Activated T-helper 2 cell treated with anti-CD3 and anti-CD28 coated beads, Interferon-gamma antibody, Interleukin-2, Interleukin-4, amounts not matched to agents 10 μg/mL and 5 μg/mL and 100 μg/mL, durations not matched to agents 14 hours and 24 hours and 36 hours (primary cell): ENCODE data around the gene S100A16. TPM values are rescaled to one million over a fixed set of nuclear protein-coding genes. Genes with fewer than 3 reads are reported as not detected.
"Not testable (repeated sequence)": the region's sequence is repeated elsewhere in the genome, so short reads cannot be mapped to it uniquely, and the experiment has no call there.

ENCODE experiments used
- DNase-seq: peaks from one replicate; pipeline ENCODE4 v3.0.0; 2021; ENCODE audit warnings: low spot score
- H3K27ac Mint-ChIP-seq: one replicate; pipeline ENCODE4 v1.8.0; 2021; ENCODE audit warnings: mixed read lengths
- H3K27me3 Mint-ChIP-seq: one replicate; pipeline ENCODE4 v1.8.0; 2021; ENCODE audit warnings: low read depth, mixed read lengths
- H3K36me3 Mint-ChIP-seq: one replicate; pipeline ENCODE4 v1.8.0; 2021; ENCODE audit warnings: low read depth, mixed read lengths
- H3K4me1 Mint-ChIP-seq: one replicate; pipeline ENCODE4 v1.8.0; 2021; ENCODE audit warnings: low read depth, mixed read lengths
- H3K4me3 Mint-ChIP-seq: one replicate; pipeline ENCODE4 v1.8.0; 2021; ENCODE audit warnings: low read depth, mild to moderate bottlenecking, moderate library complexity, mixed read lengths
- H3K9me3 Mint-ChIP-seq: one replicate; pipeline ENCODE4 v1.8.0; 2021; ENCODE audit warnings: mixed read lengths
- intact Hi-C: fragments of 100-400 bp; cut with micrococcal nuclease; formaldehyde crosslinking; loops from one replicate; pipeline ENCODE4 v1.15.1; 2023
- total RNA-seq: library from RNA; stranded (reverse); gene quantifications from 2 replicates; pipeline ENCODE4 v1.2.3, GENCODE V29; 2022

The S100A16 gene
- total RNA-seq, 1 donor from 2014 or later, result not detected

DNA sequence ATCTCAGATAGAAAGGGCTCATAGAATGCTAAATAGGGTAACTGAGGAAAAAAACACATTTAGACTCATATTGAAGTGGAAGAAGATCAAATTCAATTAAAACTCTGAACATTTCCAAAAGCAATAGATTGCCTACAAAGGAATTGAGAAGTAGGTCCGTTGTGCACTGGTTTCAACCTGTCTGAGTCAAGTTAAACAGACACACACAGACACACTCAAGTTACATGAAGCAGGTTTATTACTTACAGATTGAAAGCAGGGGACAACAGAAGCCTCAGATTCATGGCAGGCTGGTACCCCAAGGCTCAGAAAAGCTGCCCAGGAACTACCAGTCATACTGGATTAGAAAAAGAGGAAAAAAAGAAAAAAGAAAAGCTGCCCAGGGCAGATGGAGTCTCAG lies 26.6 kb downstream of the S100A16 start:
- intact Hi-C loops, result no loop called here
- peaks cover 14% of the 10 kb centered on the region for H3K27me3 Mint-ChIP-seq
- no peak overlapping the region for H3K27ac Mint-ChIP-seq
- H3K9me3 Mint-ChIP-seq, result no peaks in the 10 kb centered on the region
- no peak overlapping the region for H3K4me3 Mint-ChIP-seq
- no peak for DNase-seq
- H3K36me3 Mint-ChIP-seq, result no peaks in the 10 kb centered on the region
- no peaks in the 10 kb centered on the region for H3K4me1 Mint-ChIP-seq

DNA sequence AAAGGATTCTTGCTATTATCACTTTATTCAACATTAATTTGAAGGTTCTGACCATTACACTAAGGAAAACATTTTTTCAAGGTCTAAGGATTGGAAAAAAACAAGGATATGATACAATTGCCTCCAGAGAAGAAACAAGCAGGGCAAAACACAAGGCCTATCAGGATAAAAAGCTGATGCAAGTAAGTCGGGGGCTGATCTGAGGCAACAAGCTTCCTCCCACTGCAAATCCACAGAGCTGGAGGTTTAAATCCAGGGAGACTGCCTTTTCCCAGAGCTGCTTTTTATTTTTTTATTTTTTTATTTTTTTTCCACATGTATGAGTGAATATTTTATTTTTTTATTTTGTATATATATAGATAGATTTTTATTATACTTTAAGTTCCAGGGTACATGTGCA lies 27.9 kb downstream of the S100A16 start:
- Mint-ChIP-seq H3K4me3 (no peak overlapping the region), H3K36me3 (no peaks in the 10 kb centered on the region), H3K9me3 (no peaks in the 10 kb centered on the region), H3K27ac (no peak overlapping the region), H3K27me3 (peaks cover 14% of the 10 kb centered on the region), H3K4me1 (no peaks in the 10 kb centered on the region)
- DNase-seq, result no peak
- intact Hi-C loops, result no loop called here

DNA sequence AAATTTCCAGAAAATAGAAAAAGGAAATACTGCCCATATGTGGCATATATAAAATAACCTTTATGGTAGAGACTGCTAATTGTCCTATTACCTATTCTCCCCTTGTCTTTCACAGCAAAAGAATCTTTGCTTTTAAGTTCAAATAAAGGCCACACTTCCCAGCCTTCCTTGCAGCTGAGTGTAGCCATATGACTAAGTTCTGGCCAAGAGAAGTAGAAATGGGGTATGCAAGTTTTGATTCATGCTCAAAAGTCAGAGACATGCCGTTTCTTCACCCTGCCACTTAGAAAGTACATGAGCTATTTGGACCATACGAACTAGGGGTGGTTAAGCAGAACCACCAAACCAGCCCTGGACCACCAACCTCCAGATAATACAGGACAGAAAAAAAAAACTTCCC lies 29.0 kb downstream of the S100A16 start:
- Mint-ChIP-seq H3K4me3 (no peak overlapping the region), H3K27me3 (peaks cover 17% of the 10 kb centered on the region), H3K36me3 (no peaks in the 10 kb centered on the region), H3K4me1 (no peaks in the 10 kb centered on the region), H3K27ac (no peak overlapping the region), H3K9me3 (no peaks in the 10 kb centered on the region)
- no peak for DNase-seq
- intact Hi-C loops, result no loop called here

DNA sequence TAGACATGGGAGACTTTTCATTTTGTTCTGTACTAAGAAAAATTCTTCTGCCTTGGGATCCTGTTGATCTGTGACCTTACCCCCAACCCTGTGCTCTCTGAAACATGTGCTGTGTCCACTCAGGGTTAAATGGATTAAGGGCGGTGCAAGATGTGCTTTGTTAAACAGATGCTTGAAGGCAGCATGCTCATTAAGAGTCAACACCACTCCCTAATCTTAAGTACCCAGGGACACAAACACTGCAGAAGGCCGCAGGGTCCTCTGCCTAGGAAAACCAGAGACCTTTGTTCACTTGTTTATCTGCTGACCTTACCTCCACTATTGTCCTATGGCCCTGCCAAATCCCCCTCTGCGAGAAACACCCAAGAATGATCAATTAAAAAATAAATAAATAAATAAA lies 29.4 kb downstream of the S100A16 start:
- H3K27ac Mint-ChIP-seq, H3K4me1 Mint-ChIP-seq, DNase-seq, H3K4me3 Mint-ChIP-seq, H3K36me3 Mint-ChIP-seq, H3K9me3 Mint-ChIP-seq, intact Hi-C loops: not testable (repeated sequence)
- H3K27me3 Mint-ChIP-seq, result peaks cover 21% of the 10 kb centered on the region

DNA sequence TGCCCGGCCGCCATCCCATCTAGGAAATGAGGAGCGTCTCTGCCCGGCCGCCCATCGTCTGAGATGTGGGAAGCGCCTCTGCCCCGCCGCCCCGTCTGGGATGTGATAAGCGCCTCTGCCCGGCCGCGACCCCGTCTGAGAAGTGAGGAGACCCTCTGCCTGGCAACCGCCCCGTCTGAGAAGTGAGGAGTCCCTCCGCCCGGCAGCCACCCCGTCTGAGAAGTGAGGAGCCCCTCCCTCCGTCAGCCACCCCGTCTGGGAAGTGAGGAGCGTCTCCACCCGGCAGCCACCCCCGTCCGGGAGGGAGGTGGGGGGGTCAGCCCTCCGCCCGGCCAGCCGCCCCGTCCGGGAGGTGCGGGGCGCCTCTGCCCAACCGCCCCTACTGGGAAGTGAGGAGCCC lies 30.1 kb downstream of the S100A16 start:
- H3K4me3 Mint-ChIP-seq, H3K27ac Mint-ChIP-seq, H3K9me3 Mint-ChIP-seq, DNase-seq, intact Hi-C loops, H3K4me1 Mint-ChIP-seq, H3K36me3 Mint-ChIP-seq: not testable (repeated sequence)
- H3K27me3 Mint-ChIP-seq, result peaks cover 28% of the 10 kb centered on the region

DNA sequence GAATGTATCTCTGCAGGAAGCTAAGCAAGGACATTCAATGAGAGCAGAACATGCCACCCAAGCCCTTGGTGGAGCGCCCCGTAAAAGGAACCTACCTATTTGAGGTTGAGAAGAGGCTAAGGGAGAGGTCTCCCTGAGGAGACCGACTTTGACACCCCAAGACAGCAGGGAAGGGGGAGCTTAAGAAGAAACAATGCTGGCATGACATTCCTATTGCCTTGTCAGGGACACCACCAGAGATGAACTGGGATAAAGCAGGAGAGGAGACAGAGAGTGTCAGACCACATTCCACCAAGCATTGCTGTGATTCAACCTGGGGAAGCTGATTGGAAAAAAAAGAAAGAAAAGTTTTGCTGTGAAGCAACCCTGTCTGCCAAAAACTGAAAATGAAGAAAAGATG lies 34.0 kb downstream of the S100A16 start:
- H3K36me3 Mint-ChIP-seq, result no peaks in the 10 kb centered on the region
- intact Hi-C loops, result no loop called here
- no peaks in the 10 kb centered on the region for H3K9me3 Mint-ChIP-seq
- DNase-seq, result no peak
- H3K27me3 Mint-ChIP-seq, result peaks cover 25% of the 10 kb centered on the region
- no peaks in the 10 kb centered on the region for H3K4me1 Mint-ChIP-seq
- H3K27ac Mint-ChIP-seq, result no peak overlapping the region
- no peak overlapping the region for H3K4me3 Mint-ChIP-seq

DNA sequence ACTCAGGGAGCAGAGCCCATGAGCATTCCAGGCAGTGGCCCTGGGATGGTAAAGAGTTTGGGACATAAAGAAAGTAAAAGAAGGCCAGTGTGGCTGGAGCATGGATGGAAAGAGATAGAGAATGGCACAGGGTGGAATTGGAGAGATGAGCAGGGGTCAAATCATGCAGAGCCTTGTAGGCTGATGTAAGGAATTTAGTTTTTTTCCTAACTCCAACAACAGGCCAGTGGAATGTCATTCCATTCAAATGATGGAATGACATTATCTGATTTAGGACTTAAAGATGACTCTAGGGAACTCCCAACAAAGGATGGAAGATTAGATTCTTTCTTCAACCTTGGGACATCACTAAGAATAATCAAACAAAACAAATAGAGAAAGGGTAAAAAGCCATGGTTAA lies 34.4 kb downstream of the S100A16 start:
- intact Hi-C loops, result no loop called here
- Mint-ChIP-seq H3K27ac (no peak overlapping the region), H3K9me3 (no peaks in the 10 kb centered on the region), H3K36me3 (no peaks in the 10 kb centered on the region), H3K4me3 (no peak overlapping the region), H3K27me3 (peaks cover 25% of the 10 kb centered on the region), H3K4me1 (no peaks in the 10 kb centered on the region)
- no peak for DNase-seq

DNA sequence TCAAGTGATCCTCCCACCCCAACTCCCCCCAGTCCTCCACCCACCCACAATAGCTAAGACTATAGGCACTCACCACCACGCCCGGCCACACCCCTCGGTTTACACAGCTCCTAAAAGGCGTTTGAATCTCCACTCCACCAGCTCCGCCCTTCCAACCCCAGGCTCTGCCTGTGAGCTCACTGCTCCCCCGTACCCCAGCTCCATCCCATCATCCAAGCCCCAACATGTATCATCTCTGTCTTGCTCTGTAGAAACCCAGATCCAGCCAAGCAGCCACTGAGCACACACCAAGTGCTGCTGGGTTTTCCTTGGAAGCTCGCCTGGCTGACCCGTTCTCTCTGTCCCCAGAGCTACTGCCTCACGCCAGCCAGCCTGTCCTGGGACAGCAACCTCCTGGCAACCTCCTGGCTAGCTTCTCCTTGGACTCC lies 35.3 kb downstream of the S100A16 start:
- Mint-ChIP-seq H3K27ac (no peak overlapping the region), H3K36me3 (no peaks in the 10 kb centered on the region), H3K4me3 (no peak overlapping the region), H3K4me1 (peaks cover 7% of the 10 kb centered on the region), H3K9me3 (no peaks in the 10 kb centered on the region), H3K27me3 (peaks cover 25% of the 10 kb centered on the region)
- DNase-seq, result no peak
- intact Hi-C loops, result no loop called here

DNA sequence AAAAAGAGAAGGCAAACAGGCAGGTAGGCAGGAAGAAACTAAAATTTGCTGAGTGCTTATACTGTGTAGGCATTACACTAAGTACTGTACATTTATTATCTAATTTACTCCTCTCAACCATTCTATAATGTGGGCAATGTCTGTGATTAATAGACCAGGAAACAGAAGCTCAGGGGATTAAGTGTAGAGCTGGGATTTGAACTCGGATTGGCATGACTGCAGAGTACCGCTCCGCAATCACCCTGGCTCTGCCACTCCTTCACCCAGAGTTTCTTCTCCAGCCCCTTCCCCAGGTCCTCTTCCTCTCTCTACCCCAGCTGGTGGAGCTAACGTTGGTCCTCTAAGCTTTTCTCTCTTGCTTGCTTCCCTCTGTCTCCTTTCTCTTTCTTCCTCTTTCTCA lies 35.8 kb downstream of the S100A16 start:
- no peak for DNase-seq

DNA sequence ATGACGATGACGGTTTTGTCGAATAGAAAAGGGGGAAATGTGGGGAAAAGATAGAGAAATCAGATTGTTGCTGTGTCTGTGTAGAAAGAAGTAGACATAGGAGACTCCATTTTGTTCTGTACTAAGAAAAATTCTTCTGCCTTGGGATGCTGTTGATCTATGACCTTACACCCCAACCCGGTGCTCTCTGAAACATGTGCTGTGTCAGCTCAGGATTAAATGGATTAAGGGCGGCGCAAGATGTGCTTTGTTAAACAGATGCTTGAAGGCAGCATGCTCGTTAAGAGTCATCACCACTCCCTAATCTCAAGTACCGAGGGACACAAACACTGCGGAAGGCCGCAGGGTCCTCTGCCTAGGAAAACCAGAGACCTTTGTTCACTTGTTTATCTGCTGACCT lies 37.4 kb downstream of the S100A16 start:
- Mint-ChIP-seq H3K4me1 (peaks cover 13% of the 10 kb centered on the region), H3K27me3 (peaks cover 25% of the 10 kb centered on the region)
- H3K27ac Mint-ChIP-seq, intact Hi-C loops, H3K36me3 Mint-ChIP-seq, DNase-seq, H3K4me3 Mint-ChIP-seq, H3K9me3 Mint-ChIP-seq: not testable (repeated sequence)

More for the DNA sequence above, 35.8 kb downstream of the S100A16 start:
- peaks cover 9% of the 10 kb centered on the region for H3K4me1 Mint-ChIP-seq
- no peaks in the 10 kb centered on the region for H3K36me3 Mint-ChIP-seq
- H3K27ac Mint-ChIP-seq, result no peak overlapping the region
- peaks cover 25% of the 10 kb centered on the region for H3K27me3 Mint-ChIP-seq
- intact Hi-C loops, result no loop called here
- H3K9me3 Mint-ChIP-seq, result no peaks in the 10 kb centered on the region
- no peak overlapping the region for H3K4me3 Mint-ChIP-seq

DNA sequence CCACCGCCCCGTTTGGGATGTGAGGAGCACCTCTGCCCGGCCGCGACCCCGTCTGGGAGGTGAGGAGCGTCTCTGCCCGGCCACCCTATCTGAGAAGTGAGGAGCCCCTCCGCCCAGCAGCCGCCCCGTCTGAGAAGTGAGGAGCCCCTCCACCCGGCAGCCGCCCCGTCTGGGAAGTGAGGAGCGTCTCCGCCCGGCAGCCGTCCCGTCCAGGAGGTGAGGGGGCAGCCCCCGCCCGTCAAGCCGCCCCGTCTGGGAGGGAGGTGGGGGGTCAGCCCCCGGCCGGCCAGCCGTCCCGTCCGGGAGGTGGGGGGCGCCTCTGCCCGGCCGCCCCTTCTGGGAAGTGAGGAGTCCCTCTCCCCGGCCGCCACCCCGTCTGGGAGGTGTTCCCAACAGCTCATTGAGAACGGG lies 37.9 kb downstream of the S100A16 start:
- not testable (repeated sequence) for H3K36me3 Mint-ChIP-seq
- H3K4me1 Mint-ChIP-seq, result peaks cover 13% of the 10 kb centered on the region

DNA sequence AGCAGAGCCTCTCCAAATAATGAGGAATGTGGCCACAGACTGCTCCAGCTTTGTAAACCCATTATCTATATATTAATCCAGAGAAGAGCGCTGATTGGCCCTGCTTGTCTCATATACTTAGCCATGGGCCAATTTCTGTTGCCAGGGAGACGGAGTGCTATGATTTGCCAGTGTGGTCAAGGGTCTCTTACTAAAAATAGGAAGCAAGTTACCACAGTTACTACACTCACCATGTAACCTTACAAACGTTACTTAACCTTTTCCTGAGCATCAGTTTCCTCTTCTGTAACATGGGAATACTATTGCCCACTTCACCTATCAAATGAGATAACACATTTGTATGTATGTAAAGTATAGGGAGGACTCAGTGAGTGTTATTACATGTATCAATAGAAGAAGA lies 39.6 kb downstream of the S100A16 start:
- H3K4me1 Mint-ChIP-seq, result peaks cover 24% of the 10 kb centered on the region
- peak overlapping the region; percentile 9 for H3K27ac Mint-ChIP-seq
- no peaks in the 10 kb centered on the region for H3K9me3 Mint-ChIP-seq
- DNase-seq, result no peak
- H3K27me3 Mint-ChIP-seq, result peaks cover 16% of the 10 kb centered on the region
- intact Hi-C loops, result loop anchor here (5.0 kb wide), 1 partner anchor 59 kb away; the partner anchor contains the start of gene CHTOP
- H3K36me3 Mint-ChIP-seq, result no peaks in the 10 kb centered on the region
- no peak overlapping the region for H3K4me3 Mint-ChIP-seq

More for the DNA sequence above, 37.9 kb downstream of the S100A16 start:
- H3K4me3 Mint-ChIP-seq, intact Hi-C loops, DNase-seq, H3K9me3 Mint-ChIP-seq, H3K27ac Mint-ChIP-seq: not testable (repeated sequence)
- peaks cover 25% of the 10 kb centered on the region for H3K27me3 Mint-ChIP-seq

DNA sequence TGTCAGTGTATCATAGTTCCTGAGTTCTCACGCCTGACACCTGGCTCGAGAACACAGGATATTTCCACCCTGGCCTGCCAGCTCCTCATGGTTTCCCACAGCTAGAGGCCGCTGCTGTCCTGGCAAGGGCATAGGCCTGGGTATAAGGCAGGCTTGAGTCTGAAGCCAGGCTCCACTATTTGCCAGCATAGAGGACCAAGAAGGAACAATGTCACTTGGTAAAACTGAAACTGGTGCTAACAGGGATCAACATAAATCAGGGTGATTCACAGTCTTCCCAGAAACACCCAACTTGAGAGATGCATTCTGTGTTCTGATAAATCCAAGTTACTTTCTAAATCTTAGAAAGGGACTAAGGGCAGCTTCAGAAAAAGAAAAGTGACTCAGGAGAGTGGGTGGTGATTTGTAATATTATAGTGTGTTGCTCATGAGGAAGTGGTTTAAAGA lies 40.3 kb downstream of the S100A16 start:
- Mint-ChIP-seq H3K27me3 (peaks cover 9% of the 10 kb centered on the region), H3K27ac (no peak overlapping the region), H3K9me3 (no peaks in the 10 kb centered on the region), H3K4me3 (no peak overlapping the region), H3K36me3 (no peaks in the 10 kb centered on the region), H3K4me1 (peaks cover 31% of the 10 kb centered on the region)
- intact Hi-C loops, result loop anchor here (1.0 to 5.0 kb wide), 3 partner anchors 25 to 60 kb away; partner anchors contain the start of gene CHTOP
- peak; percentile 38 for DNase-seq

DNA sequence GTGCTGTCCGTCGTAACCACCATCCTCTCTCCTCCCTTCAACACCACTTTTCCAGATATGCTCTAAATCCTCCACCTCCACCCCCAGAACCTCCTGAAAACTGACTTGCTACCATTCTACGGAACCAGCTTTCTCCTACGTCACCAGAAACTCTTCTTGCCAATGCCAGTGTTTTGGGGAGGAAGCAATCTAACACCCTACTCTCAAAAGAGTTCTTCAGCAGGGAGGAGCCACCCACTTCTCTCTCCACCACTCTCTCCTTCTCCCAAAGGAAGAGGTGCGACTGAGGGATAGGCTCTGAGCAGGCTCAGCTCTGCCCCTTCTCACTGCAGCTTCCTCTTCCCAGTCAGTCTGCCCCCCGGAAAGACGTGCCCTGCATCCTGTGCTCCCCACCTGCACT lies 41.2 kb downstream of the S100A16 start:
- no peaks in the 10 kb centered on the region for H3K36me3 Mint-ChIP-seq
- intact Hi-C loops, result loop anchor here (1.0 to 5.0 kb wide), 3 partner anchors 26 to 61 kb away; partner anchors contain the start of gene CHTOP
- peaks cover 37% of the 10 kb centered on the region for H3K4me1 Mint-ChIP-seq

More for the DNA sequence above, 41.2 kb downstream of the S100A16 start:
- no peak for DNase-seq
- Mint-ChIP-seq H3K4me3 (no peak overlapping the region), H3K27ac (no peak overlapping the region), H3K9me3 (no peaks in the 10 kb centered on the region), H3K27me3 (peaks cover 3% of the 10 kb centered on the region)
